Activated B cell treated with CpG ODN at 0.5 μM for 24 hours (primary cell): ENCODE data around the gene TBC1D9. TPM values are rescaled to one million over a fixed set of nuclear protein-coding genes. Genes with fewer than 3 reads are reported as not detected.

Experiments
- ATAC-seq: fragments of 200-7000 bp; cut with Tn5 transposase; one replicate; pipeline ENCODE4 v1.10.0; 2021; ENCODE audit warnings: low read depth, mild to moderate bottlenecking, moderate library complexity
- CTCF ChIA-PET: fragments of 350-600 bp; sonication (Branson Sonifier 250); formaldehyde crosslinking; loops from one replicate; lab custom pipeline; 2021; ENCODE audit warnings: antibody characterized with exemption; lab: Charles Lee
- POLR2A ChIA-PET: fragments of 350-600 bp; sonication (Branson Sonifier 250); formaldehyde crosslinking; loops from one replicate; lab custom pipeline; 2021; ENCODE audit warnings: antibody characterized with exemption; lab: Charles Lee
- DNase-seq: peaks from one replicate; pipeline ENCODE4 v3.0.0; 2022
- H3K27ac Mint-ChIP-seq: one replicate; pipeline ENCODE4 v1.8.0; 2020; ENCODE audit warnings: mixed read lengths
- H3K27me3 Mint-ChIP-seq: one replicate; pipeline ENCODE4 v1.8.0; 2021; ENCODE audit warnings: mixed read lengths
- H3K36me3 Mint-ChIP-seq: one replicate; pipeline ENCODE4 v1.8.0; 2021; ENCODE audit warnings: low read depth, mixed read lengths
- H3K4me1 Mint-ChIP-seq: one replicate; pipeline ENCODE4 v1.8.0; 2021; ENCODE audit warnings: mixed read lengths
- H3K4me3 Mint-ChIP-seq: one replicate; pipeline ENCODE4 v1.8.0; 2020; ENCODE audit warnings: mild to moderate bottlenecking, mixed read lengths
- H3K9me3 Mint-ChIP-seq: one replicate; pipeline ENCODE4 v1.8.0; 2020; ENCODE audit warnings: mixed read lengths
- intact Hi-C: fragments of 100-400 bp; cut with micrococcal nuclease; formaldehyde crosslinking; loops from one replicate; pipeline ENCODE4 v1.15.1; 2024
- total RNA-seq: library from RNA; stranded (reverse); gene quantifications from 2 replicates; pipeline ENCODE4 v1.2.3, GENCODE V29; 2022
- TF ChIP-seq, protein P1 (sequence below): fragments of 200-600 bp; IDR thresholded peaks from one replicate; pipeline ENCODE4 v1.8.0; 2022; ENCODE audit warnings: antibody characterized with exemption, mild to moderate bottlenecking

Gene TBC1D9
- total RNA-seq, 1 donor from 2014 or later = 46.0 TPM

DNA sequence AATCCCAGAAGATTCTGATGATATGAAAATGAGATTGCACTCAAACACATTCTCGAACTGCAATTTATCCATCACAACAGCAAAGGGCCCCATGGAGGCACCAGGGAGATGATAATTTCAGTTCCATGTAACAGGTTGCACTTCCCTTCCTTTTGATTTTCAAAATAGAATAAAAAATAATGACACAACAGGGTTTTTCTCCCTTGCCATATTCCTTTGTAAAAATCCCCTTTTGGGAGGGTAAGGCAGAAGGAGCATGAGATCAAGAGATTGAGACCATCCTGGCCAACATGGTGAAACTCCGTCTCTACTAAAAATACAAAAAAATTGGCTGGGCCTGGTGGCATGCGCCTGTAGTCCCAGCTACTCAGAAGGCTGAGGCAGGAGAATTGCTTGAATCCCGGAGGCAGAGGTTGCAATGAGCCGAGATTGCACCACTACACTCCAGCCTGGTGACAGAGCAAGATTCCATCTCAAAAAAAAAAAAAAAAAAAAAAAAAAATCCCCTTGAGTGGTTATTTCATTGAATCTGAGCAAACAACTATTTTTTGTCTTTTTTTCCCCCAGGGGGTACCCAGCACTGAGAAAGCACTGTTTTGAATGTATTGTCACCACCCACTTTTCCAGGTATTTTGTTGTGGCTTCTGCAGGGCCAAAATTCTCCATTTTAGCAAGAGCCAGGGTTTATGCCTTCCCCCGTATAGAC lies 26.7 kb downstream of the TBC1D9 start:
- ATAC-seq = no peak
- no peak overlapping the region for H3K4me3 Mint-ChIP-seq
- peaks cover 79% of the 10 kb centered on the region for H3K4me1 Mint-ChIP-seq
- H3K27me3 Mint-ChIP-seq = no peaks in the 10 kb centered on the region
- DNase-seq = no peak
- H3K36me3 Mint-ChIP-seq = peaks cover 23% of the 10 kb centered on the region
- TF ChIP-seq, protein P1, sequence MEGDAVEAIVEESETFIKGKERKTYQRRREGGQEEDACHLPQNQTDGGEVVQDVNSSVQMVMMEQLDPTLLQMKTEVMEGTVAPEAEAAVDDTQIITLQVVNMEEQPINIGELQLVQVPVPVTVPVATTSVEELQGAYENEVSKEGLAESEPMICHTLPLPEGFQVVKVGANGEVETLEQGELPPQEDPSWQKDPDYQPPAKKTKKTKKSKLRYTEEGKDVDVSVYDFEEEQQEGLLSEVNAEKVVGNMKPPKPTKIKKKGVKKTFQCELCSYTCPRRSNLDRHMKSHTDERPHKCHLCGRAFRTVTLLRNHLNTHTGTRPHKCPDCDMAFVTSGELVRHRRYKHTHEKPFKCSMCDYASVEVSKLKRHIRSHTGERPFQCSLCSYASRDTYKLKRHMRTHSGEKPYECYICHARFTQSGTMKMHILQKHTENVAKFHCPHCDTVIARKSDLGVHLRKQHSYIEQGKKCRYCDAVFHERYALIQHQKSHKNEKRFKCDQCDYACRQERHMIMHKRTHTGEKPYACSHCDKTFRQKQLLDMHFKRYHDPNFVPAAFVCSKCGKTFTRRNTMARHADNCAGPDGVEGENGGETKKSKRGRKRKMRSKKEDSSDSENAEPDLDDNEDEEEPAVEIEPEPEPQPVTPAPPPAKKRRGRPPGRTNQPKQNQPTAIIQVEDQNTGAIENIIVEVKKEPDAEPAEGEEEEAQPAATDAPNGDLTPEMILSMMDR = no peak
- H3K9me3 Mint-ChIP-seq = no peaks in the 10 kb centered on the region
- intact Hi-C loops = loop anchor here (1.0 to 2.0 kb wide), 2 partner anchors 8 to 25 kb away; no protein-coding TSS in a partner anchor
- POLR2A ChIA-PET = interaction anchor here (1.0 kb wide), 1 partner anchor 24 kb away, joined by 4 read pairs; no protein-coding TSS in a partner anchor
- CTCF ChIA-PET = no interaction called here
- H3K27ac Mint-ChIP-seq = peak overlapping the region; percentile 66

DNA sequence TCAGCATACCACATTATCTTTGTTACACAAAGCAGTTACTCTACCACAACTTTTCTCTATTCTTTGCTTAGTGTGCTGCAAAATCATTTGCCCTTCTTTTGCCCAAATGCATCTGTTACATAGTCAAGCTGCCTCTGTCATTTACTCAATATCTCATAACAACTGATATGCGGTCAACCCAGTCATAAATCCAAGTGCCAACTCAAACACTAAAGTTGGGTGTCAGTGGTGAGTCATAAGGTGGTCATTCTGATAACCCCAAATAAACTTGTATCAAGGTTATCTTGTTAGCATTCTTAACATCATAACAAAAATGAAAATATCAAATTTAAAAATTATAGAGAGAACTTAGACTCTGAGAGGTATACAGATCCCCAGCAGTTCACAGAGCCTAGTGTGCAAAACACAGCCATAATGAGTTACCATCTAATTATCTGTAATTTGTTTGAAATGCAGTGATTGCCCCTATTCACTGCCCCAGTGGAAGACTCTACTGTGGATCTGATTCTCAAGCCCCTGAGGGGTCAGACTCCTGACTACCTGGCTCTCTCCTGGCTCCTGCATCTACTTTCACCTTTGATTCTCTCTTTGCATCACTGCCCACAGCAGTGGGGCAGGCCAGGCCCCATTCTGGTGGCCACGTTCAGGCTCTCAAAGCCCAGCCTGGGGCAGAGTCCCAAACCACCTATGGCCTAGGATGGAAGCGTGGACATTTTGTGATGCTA lies 29.2 kb downstream of the TBC1D9 start:
- H3K36me3 Mint-ChIP-seq = peaks cover 20% of the 10 kb centered on the region
- no peaks in the 10 kb centered on the region for H3K9me3 Mint-ChIP-seq
- H3K27ac Mint-ChIP-seq = peak overlapping the region; percentile 81
- TF ChIP-seq, protein P1 = no peak
- peaks cover 78% of the 10 kb centered on the region for H3K4me1 Mint-ChIP-seq
- ChIA-PET CTCF (interaction anchor here (1.4 kb wide), 1 partner anchor 26 kb away, joined by 3 read pairs; no protein-coding TSS in a partner anchor), POLR2A (interaction anchor here (1.3 kb wide), 2 partner anchors 16 to 30 kb away, joined by 3 to 5 read pairs; partner anchors contain the start of gene TBC1D9)
- H3K27me3 Mint-ChIP-seq = no peaks in the 10 kb centered on the region
- H3K4me3 Mint-ChIP-seq = no peak overlapping the region
- ATAC-seq = peak; percentile 32
- DNase-seq = no peak
- intact Hi-C loops = no loop called here

DNA sequence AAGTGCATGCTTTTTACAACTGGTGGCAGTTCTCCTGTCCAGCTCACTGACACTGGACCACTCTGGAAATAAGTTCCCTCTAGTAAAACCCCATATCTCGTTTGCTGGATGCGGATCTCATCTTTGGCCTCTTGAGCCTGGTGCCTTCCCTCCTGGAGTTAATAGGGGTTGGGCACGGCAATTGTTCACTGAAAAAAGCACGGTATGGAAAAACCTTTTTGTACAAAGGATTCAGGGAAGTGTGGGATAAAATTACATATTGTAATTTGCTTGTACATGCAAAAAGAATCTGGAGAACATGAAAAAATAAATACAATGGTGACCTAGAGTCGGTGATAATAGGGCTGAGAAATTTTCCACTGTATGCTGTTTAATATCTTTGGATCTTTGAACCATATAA lies 30.6 kb downstream of the TBC1D9 start:
- Mint-ChIP-seq H3K27me3 (no peaks in the 10 kb centered on the region), H3K4me3 (no peak overlapping the region), H3K9me3 (no peaks in the 10 kb centered on the region), H3K27ac (peak overlapping the region; percentile 63), H3K36me3 (peaks cover 19% of the 10 kb centered on the region), H3K4me1 (peaks cover 84% of the 10 kb centered on the region)
- ChIA-PET POLR2A (interaction anchor here (1.0 kb wide), 1 partner anchor 10 kb away, joined by 3 read pairs; no protein-coding TSS in a partner anchor), CTCF (interaction anchor here (1.4 kb wide), 1 partner anchor 28 kb away, joined by 3 read pairs; no protein-coding TSS in a partner anchor)
- intact Hi-C loops = no loop called here
- DNase-seq (no peak), ATAC-seq (no peak)
- TF ChIP-seq, protein P1 = no peak

DNA sequence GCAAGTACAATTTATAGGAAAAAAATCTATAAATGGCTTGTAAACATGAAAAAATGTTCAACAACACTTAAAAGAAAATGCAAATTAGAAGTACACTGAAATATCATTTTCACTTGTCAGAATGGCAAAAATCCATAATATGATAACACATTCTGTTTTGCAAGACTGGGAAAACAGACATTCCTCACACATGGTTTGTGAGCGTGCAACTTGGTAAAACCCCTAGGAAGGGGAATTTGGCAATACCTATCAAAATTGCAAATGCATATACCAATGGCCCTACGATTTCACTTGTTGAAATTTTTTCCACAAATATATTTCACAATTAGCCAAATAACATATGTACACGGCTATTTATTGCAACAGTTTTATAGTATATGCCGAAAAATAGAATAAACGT lies 31.4 kb downstream of the TBC1D9 start:
- ChIA-PET POLR2A (no interaction called here), CTCF (no interaction called here)
- TF ChIP-seq, protein P1 = no peak
- no peaks in the 10 kb centered on the region for H3K9me3 Mint-ChIP-seq
- H3K4me1 Mint-ChIP-seq = peaks cover 84% of the 10 kb centered on the region
- intact Hi-C loops = no loop called here
- ATAC-seq = no peak
- no peaks in the 10 kb centered on the region for H3K27me3 Mint-ChIP-seq
- H3K4me3 Mint-ChIP-seq = no peak overlapping the region
- H3K36me3 Mint-ChIP-seq = peaks cover 17% of the 10 kb centered on the region
- H3K27ac Mint-ChIP-seq = peak overlapping the region; percentile 63
- no peak for DNase-seq
